Medulla oblongata (tissue), 1 donor: ENCODE results near the gene USP46.

Source experiments
- DNase-seq: peaks from one replicate; pipeline ENCODE4 v3.0.0-alpha.2; 2015; ENCODE audit errors: extremely low spot score

Gene USP46

DNA sequence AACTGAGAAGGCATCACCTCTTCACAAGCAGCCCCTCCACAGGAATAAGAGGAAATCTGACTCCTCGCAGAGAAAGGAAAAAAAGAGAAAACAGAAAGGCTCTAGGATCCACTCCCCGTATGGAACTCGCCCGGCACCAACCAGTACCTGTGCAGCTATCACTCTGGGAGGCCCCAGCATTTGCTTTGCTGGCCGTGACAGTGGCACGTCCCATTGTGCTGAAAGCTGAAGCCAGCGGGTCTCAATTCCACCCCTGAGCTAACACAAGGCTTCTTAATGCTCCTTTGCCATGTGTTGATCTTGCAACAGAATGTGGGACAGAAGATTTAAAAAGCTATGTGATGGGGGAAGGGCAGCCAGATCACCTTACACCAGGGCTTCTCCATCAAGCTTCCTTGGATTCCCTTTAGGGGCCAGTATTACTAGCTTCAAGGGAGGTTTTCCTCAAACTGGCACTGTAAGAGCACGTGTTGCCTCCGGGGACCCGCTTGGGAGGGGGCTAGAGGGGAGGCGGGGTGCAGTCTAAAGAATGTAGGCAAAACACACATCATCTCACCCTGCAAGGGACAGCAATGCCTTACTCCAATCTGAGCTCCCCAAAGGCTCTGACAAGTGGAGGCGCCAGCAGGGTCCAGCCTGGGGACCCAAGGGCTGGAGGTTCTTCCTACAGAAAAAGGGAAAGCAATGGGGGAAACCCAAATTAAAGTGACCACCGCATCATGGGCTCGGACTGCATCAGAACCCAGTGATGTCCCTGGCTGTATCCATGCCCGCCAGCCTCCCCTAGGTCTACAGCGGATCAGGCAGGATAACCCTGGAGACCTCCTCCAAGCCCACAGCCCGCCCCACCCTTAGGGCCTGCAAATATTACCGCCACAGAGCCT, 1.2 kb downstream of the USP46 start:
- DNase-seq = peak; percentile 24

DNA sequence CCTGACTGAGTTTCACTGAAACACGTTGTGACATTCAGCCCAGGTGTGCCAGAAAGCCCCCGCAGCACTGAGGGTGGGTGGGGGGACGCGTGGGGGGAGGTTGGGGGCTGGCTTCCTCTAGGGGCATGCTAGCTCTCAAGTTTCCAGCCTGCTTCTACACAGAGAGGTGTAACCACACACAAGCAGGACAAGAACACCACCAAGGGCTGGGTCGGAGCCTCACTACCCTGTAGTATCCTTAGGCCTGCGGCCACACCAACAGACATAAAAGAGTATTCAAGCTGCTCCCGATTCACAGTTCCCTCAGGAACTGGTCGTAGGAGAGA, 1.8 kb downstream of the USP46 start:
- no peak for DNase-seq

GRCh38 chr4:52655506-52655905, 3.6 kb downstream of the USP46 start:
- no peak for DNase-seq

DNA sequence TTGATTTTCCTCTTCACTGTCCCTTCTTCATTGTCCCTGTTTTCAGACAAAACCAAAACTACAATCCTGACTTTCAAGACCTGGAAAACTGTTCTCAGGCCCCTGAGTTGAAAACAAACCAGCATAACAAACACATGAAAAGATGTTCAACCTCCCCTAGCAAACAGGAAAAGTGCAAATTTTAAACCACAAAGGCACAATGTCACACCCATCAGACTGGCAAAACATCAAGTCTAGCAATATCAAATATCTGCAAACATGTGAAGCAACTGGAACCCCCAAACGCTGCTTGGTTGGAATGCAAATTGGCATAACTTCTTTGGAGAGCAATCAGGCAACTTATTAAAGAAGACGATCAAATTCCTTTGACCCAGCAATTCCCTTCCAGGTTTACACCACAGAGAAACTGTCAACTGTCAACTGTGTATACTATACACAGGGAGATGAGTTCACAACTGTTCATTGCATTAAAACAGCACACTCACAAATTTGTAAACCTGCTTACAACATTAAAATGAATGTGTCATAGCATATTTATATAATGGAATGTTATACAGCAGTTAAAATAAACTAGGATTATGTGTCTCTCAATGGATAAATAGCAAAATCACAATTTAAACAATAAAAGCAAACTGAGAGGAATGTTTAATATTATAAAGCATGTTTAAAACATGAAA, 7.0 kb downstream of the USP46 start:
- DNase-seq = no peak

GRCh38 chr4:52648836-52649235, 10.3 kb downstream of the USP46 start:
- no peak for DNase-seq

- DNase-seq = no peak
Observed at GRCh38 chr4:52646741-52647140, 12.4 kb downstream of the USP46 start.

- no peak for DNase-seq
Observed at GRCh38 chr4:52646096-52646495, 13.0 kb downstream of the USP46 start.

- no peak for DNase-seq
Observed at GRCh38 chr4:52645300-52645699, 13.8 kb downstream of the USP46 start.

GRCh38 chr4:52643785-52644244, 15.3 kb downstream of the USP46 start:
- no peak for DNase-seq

DNA sequence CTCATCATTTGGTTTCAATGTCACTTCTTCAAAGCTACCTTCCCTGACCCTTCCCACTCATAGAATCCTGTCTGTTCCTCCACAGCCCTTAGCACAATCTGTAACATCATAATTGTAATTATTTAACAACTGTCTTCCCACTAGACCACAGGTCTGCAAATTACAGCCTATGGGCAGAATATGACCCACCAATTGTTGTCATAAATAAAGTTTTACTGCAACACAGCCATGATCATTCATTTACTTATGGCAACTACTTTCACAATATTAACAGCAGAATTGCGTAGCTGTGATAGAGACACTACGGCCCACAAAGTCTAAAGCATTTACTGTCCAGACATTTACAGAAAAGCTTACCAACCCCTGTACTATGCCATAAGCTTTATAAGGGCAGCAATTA, 15.9 kb downstream of the USP46 start:
- no peak for DNase-seq

DNA sequence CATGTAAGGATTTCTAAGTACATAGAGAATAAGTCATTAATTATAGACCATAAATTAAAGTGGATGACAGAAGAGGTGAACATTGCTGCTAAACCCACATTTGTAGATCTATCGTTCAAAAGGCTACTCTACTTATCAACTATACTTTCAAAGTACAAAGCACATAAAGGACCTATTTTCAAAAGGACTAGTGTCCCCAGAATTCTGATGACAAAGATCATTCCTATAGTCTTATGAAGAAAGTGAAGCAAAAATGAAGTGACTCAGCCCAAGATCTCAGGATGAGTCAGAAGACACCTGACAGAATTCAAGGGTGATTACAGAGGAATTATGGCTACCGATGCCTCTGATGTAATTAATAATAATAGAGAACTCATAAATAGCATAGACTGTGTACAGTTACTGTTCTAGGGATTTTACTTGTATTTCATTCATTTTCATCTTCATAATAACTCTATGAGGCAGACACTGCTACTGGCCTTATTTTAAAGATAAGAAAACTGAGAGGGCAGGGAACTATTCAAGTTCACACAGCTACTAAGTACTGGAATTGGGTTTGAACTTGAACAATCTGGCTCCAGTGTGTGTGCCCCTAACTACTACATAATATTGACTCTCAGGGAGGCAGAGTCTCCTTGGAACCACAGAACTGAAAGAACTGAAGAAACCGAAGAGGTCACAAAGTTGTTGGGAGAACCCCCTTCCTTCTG, 17.1 kb downstream of the USP46 start:
- DNase-seq = no peak

- DNase-seq = no peak
Observed at GRCh38 chr4:52640808-52641565, 18.1 kb downstream of the USP46 start.

DNA sequence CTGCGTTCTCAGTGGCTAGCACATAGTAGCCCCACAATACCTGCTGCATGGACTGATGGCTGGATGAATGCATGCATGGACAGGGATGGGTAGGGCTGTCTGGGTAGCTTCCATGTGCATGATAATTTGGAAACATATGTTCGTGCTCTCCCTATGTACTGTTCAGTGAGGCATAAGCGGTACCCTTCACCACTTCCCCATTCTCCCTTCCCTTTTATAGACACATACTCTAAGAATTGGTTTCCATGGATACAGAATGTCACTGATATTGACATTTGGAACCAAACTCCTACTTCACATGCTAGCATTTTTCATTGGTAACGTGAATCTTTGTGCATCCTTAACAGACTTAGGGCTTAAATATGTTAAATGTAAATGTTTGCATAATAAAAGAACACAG, 20.4 kb downstream of the USP46 start:
- DNase-seq = no peak

- DNase-seq = no peak
Observed at GRCh38 chr4:52637116-52637515, 22.0 kb downstream of the USP46 start.

DNA sequence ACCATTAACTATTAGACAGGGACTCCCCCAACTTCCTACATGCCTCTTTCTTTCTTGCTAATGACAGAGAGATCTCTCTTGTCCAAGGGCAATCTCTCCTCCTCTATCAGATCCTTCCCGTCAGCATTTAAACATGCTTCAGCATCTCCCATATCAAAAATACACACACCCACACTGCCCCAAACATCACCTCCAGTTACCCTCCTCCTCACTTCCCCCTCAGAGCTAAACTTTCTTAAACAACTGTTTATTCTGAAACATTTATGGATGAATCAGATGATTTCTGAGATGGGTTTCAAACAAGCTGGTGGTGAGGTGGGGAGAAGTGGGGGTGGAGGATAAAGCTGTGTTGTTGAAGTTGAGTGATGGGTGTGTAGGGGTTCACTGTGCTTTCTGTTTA, 23.5 kb downstream of the USP46 start:
- no peak for DNase-seq

DNA sequence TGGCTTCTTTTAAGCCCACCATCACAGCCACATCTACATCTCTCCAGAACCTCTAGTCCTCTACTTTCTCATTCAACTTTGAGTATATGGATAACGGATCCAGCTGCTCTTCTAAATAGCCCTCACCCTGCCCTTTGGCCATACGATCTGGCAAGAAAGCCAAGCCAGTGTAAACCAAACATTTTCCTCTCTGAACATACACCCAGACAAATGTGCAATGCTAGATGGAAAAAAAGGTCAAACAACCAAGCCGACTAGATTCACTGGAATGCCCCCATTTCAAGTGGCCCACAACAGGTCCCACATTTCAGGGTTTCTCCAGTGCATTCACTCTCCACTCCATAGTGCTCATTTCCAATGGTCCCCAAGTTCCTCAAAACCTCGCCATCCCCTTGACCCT, 24.0 kb downstream of the USP46 start:
- DNase-seq = no peak

DNA sequence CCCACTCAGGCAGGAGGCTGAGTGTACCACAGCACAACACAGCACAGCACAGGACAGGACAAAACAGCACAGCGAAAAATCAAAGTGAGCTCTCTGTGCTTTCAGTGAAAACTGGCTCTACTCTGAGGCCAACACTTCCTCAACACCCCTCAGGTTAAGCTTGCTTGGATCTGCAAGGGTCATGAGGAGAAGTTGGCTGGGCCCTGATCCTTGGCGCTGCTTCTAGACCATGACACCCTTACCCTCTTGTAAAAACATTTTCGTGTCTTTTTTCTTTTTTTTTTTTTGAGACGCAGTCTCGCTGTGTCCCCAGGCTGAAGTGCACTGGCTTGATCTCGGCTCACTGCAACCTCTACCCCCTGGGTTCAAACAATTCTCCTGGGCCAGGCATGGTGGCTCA, 25.3 kb downstream of the USP46 start:
- DNase-seq = no peak

DNA sequence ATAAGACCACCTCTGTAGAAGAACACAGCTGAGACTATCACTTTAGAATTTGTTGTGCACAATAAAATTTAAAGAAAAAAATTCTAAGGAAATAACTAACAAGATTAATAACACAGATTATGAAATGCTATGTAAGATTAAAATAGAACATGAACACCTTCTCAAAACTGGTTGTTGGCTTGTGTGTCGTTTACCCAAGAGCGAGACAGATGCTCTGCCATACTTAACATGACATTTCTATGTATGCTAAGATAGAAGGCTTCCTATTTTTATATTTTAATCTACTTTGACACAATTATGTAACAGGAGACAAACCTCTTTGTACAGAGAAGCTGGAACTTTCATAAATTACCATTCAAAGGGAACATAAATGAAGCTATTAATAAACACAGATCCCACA, 30.1 kb downstream of the USP46 start:
- no peak for DNase-seq

GRCh38 chr4:52628543-52628942, 30.6 kb downstream of the USP46 start:
- no peak for DNase-seq

- no peak for DNase-seq
Observed at GRCh38 chr4:52627876-52628275, 31.2 kb downstream of the USP46 start.

GRCh38 chr4:52625216-52625615, 33.9 kb downstream of the USP46 start:
- DNase-seq = no peak

DNA sequence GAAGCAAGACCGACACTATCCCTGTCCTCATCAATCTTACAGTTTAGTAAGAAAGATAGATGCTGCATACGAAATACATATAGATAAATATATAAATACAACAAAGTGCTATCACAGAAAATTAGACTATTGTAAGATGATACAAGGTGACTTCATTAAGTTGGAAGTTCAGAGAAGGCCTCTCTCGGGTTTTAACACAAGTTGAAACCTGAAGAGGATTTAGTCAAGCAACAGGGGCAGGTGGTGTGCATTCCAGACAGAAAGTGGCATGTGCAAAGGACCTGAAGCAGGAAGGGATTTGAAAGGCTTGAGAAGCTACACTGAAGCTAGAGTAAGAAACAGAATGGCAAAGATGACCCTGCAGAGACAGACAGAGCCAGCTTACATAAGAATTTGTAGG, 36.5 kb downstream of the USP46 start:
- DNase-seq = no peak
